Activated naive CD8-positive, alpha-beta T cell treated with anti-CD3 and anti-CD28 coated beads, Interleukin-2, amount 10 ng/mL, durations not matched to agents 7 days and 5 days (primary cell): ENCODE results near the gene HHAT. TPM values are rescaled to one million over a fixed set of nuclear protein-coding genes. Genes with fewer than 3 reads are reported as not detected.
"Not testable (repeated sequence)": the region's sequence is repeated elsewhere in the genome, so short reads cannot be mapped to it uniquely, and the experiment has no call there.

Experiments
- ATAC-seq: fragments of 150-1000 bp; cut with Tn5 transposase; one replicate; pipeline ENCODE4 v1.10.0; 2021; ENCODE audit warnings: low read depth, moderate library complexity
- POLR2A ChIA-PET: fragments of 350-600 bp; sonication (Branson Sonifier 250); formaldehyde crosslinking; loops from one replicate; lab custom pipeline; 2021; ENCODE audit warnings: antibody characterized with exemption; lab: Charles Lee
- DNase-seq: peaks from one replicate; pipeline ENCODE4 v3.0.0; 2021
- H3K27ac Mint-ChIP-seq: one replicate; pipeline ENCODE4 v1.8.0; 2022; ENCODE audit warnings: mild to moderate bottlenecking, mixed read lengths
- H3K27me3 Mint-ChIP-seq: one replicate; pipeline ENCODE4 v1.8.0; 2022; ENCODE audit warnings: mild to moderate bottlenecking, moderate library complexity, mixed read lengths
- H3K36me3 Mint-ChIP-seq: one replicate; pipeline ENCODE4 v1.8.0; 2021; ENCODE audit warnings: mild to moderate bottlenecking, mixed read lengths
- H3K4me1 Mint-ChIP-seq: one replicate; pipeline ENCODE4 v1.8.0; 2021; ENCODE audit warnings: mixed read lengths
- H3K4me3 Mint-ChIP-seq: one replicate; pipeline ENCODE4 v1.8.0; 2022; ENCODE audit warnings: mild to moderate bottlenecking, moderate library complexity, mixed read lengths
- H3K9me3 Mint-ChIP-seq: one replicate; pipeline ENCODE4 v1.8.0; 2021; ENCODE audit warnings: mixed read lengths
- total RNA-seq, 2 experiments: library from RNA; stranded (reverse); gene quantifications; one replicate each; pipeline ENCODE4 v1.2.3, GENCODE V29; 2021

HHAT gene
- total RNA-seq, 2 experiments from 2014 or later = 3.3 to 3.8 TPM

- Mint-ChIP-seq H3K27ac (no peak overlapping the region), H3K9me3 (no peaks in the 10 kb centered on the region), H3K27me3 (peaks cover 2% of the 10 kb centered on the region), H3K4me3 (no peak overlapping the region), H3K36me3 (no peaks in the 10 kb centered on the region), H3K4me1 (peaks cover 4% of the 10 kb centered on the region)
- no peak for DNase-seq
- POLR2A ChIA-PET = no interaction called here
- no peak for ATAC-seq
Measured at GRCh38 chr1:210352575-210352974, 23.9 kb downstream of the HHAT start.

GRCh38 chr1:210354305-210354704, 25.6 kb downstream of the HHAT start:
- POLR2A ChIA-PET, ATAC-seq, H3K4me1 Mint-ChIP-seq, H3K36me3 Mint-ChIP-seq, H3K9me3 Mint-ChIP-seq, H3K27ac Mint-ChIP-seq, DNase-seq, H3K27me3 Mint-ChIP-seq, H3K4me3 Mint-ChIP-seq: not testable (repeated sequence)

GRCh38 chr1:210358626-210359025, 29.9 kb downstream of the HHAT start:
- Mint-ChIP-seq H3K4me3 (no peak overlapping the region), H3K9me3 (peaks cover 1% of the 10 kb centered on the region), H3K36me3 (no peaks in the 10 kb centered on the region), H3K27me3 (peaks cover 8% of the 10 kb centered on the region), H3K4me1 (peaks cover 2% of the 10 kb centered on the region), H3K27ac (no peak overlapping the region)
- ATAC-seq (no peak), DNase-seq (no peak)
- POLR2A ChIA-PET = no interaction called here

DNA sequence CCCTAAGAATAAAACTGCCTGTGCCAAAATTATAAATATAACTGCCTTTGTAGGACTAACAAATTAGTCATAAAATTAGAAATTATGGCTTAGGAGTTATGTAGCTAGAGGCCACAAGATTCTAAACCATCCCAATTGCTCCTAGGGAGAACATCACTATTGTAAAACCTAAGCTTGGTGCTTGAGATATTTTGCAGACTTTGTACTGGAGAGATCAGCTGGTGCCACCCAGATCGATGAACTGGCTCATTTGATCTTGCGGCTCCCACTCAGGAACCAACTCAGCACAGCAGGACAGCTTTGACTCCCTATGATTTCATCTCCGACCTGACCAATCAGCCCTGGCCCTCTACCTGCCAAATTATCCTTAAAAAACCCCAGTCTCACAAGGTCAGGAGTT, 30.6 kb downstream of the HHAT start:
- no peak for DNase-seq
- peaks cover 8% of the 10 kb centered on the region for H3K27me3 Mint-ChIP-seq

DNA sequence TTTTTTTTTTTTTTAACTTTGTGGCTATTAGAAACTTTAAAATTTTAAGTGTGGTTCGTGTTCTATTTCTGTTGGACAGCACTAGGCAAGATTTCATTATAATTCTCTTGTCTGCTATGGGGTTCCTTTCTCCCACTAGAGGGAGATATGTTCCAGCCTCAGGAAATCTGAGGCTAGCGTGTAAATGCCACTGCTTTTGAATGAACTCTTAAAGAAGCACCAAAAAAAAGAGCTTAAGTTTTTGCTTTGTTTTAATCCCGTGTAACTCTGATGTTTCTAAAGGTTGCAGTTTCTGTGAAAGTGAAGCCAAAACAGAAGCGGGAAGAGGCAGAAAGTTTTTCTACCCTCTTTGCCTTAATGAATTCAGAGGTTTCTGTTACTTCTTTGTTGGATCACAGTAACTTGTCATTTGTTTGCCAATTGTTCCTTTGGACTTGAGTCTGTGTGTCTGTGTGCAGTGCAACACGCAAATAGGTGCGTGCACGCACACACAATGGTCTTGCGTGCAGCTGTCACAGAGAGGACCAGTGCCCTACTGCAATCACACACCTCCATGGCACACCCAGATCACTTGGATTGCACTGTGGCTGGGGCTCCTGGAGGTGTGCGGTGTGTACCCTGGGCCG, 32.3 kb downstream of the HHAT start:
- Mint-ChIP-seq H3K4me3 (no peak overlapping the region), H3K4me1 (no peaks in the 10 kb centered on the region), H3K27me3 (peaks cover 6% of the 10 kb centered on the region), H3K9me3 (peaks cover 1% of the 10 kb centered on the region), H3K36me3 (no peaks in the 10 kb centered on the region), H3K27ac (no peak overlapping the region)
- DNase-seq = no peak
- POLR2A ChIA-PET = no interaction called here
- ATAC-seq = no peak

More for the DNA sequence above, 30.6 kb downstream of the HHAT start:
- no peaks in the 10 kb centered on the region for H3K4me1 Mint-ChIP-seq
- peaks cover 1% of the 10 kb centered on the region for H3K9me3 Mint-ChIP-seq
- no peaks in the 10 kb centered on the region for H3K36me3 Mint-ChIP-seq
- H3K27ac Mint-ChIP-seq = no peak overlapping the region
- ATAC-seq = no peak
- POLR2A ChIA-PET = no interaction called here
- no peak overlapping the region for H3K4me3 Mint-ChIP-seq

GRCh38 chr1:210361665-210362064, 33.0 kb downstream of the HHAT start:
- H3K4me1 Mint-ChIP-seq = no peaks in the 10 kb centered on the region
- H3K27ac Mint-ChIP-seq = no peak overlapping the region
- H3K9me3 Mint-ChIP-seq = peaks cover 1% of the 10 kb centered on the region
- H3K4me3 Mint-ChIP-seq = no peak overlapping the region
- no peaks in the 10 kb centered on the region for H3K36me3 Mint-ChIP-seq
- POLR2A ChIA-PET = no interaction called here
- ATAC-seq (no peak), DNase-seq (no peak)
- H3K27me3 Mint-ChIP-seq = peaks cover 6% of the 10 kb centered on the region

GRCh38 chr1:210362526-210362925, 33.8 kb downstream of the HHAT start:
- DNase-seq = no peak
- no peaks in the 10 kb centered on the region for H3K4me1 Mint-ChIP-seq
- H3K4me3 Mint-ChIP-seq = no peak overlapping the region
- H3K27me3 Mint-ChIP-seq = peaks cover 6% of the 10 kb centered on the region
- POLR2A ChIA-PET = interaction anchor here (0.6 kb wide), 1 partner anchor 19 kb away, joined by 3 read pairs; no protein-coding TSS in a partner anchor
- no peaks in the 10 kb centered on the region for H3K36me3 Mint-ChIP-seq
- H3K27ac Mint-ChIP-seq = no peak overlapping the region
- H3K9me3 Mint-ChIP-seq = peaks cover 1% of the 10 kb centered on the region
- no peak for ATAC-seq

DNA sequence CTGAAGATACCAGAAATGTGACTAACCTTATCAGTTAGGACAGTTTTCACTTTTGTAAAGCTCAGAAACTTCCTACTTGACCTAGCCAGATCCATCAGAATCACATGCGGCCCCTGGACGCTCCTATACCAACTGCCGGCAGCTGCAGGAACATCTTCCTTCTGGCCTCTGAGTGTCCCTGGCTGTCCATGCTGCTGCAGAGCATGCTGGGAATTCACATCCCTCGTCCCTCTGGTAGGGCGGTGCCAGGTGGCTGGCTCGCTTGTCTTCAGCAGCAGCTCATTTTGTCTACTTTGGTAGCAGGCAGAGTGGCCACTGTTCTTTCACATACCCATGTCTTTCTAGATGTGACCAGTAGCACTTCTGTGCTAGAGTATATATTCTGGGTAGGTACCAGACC, 34.4 kb downstream of the HHAT start:
- POLR2A ChIA-PET = interaction anchor here (0.6 kb wide), 1 partner anchor 20 kb away, joined by 3 read pairs; no protein-coding TSS in a partner anchor
- Mint-ChIP-seq H3K27ac (no peak overlapping the region), H3K27me3 (peaks cover 6% of the 10 kb centered on the region), H3K4me3 (no peak overlapping the region), H3K9me3 (peaks cover 1% of the 10 kb centered on the region), H3K4me1 (no peaks in the 10 kb centered on the region), H3K36me3 (no peaks in the 10 kb centered on the region)
- DNase-seq (no peak), ATAC-seq (no peak)

DNA sequence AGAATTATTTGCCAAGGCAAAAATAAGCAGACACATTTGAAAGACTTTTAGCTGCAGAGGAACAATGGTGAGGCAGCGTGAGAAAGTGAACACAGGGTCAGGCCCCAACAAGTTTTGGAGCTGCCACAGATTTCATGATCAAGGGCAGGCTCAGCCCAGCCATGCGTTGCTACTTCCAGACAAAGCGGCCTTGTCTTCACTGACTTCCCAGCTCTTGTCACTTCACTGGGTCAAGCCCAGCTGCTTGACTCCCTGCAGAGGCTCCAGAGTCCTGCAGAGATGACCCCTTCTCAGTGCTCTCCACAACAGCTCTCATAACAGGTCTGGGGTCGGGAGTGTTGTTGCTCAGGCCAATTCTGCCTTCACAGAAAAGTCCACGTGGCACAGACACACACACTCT, 35.8 kb downstream of the HHAT start:
- Mint-ChIP-seq H3K36me3 (no peaks in the 10 kb centered on the region), H3K9me3 (no peaks in the 10 kb centered on the region), H3K4me3 (no peak overlapping the region), H3K27me3 (peaks cover 1% of the 10 kb centered on the region), H3K27ac (no peak overlapping the region), H3K4me1 (no peaks in the 10 kb centered on the region)
- DNase-seq (no peak), ATAC-seq (no peak)
- POLR2A ChIA-PET = no interaction called here

DNA sequence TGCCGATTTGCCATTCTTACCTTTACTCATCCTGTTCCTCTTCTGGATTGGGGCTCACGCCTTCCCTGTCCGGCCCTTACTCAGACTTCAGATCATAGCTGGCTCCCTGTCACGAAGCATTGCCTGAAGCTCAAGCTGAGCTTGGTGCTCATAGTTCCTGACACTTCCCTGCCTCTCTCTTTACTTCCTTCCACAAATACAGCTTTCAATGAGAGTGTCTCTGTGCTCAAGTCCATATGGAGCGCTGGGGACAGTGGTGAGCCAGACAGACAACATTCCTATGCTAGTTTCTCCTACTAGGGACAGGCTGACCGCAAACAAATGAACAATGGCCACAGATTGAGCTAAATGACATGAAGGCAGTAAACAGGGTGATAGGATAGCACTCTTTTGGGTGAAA, 38.1 kb downstream of the HHAT start:
- no peak overlapping the region for H3K4me3 Mint-ChIP-seq
- H3K27ac Mint-ChIP-seq = no peak overlapping the region
- H3K27me3 Mint-ChIP-seq = peaks cover 2% of the 10 kb centered on the region
- no peaks in the 10 kb centered on the region for H3K36me3 Mint-ChIP-seq
- ATAC-seq (no peak), DNase-seq (no peak)
- H3K4me1 Mint-ChIP-seq = no peaks in the 10 kb centered on the region
- POLR2A ChIA-PET = no interaction called here
- H3K9me3 Mint-ChIP-seq = no peaks in the 10 kb centered on the region

DNA sequence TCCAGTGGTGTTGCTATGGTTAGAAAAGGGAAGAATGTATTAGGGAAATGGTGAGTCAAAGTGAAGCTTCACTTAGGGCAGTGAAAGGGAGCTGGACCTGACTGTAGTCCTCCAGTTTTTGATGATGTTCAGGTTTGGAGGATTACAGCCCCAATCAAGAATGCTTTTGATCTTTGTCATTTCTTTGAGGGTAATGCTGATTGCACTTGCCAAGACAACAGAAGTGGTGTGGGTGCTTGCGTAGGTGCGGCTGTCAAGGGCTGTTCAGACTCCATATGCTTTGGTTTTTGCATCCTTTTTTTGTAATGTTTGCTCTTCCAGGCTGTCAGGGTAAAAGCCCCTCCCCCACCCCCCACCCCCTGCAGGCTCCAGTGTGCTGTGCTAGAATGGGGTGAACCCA, 38.9 kb downstream of the HHAT start:
- DNase-seq (no peak), ATAC-seq (no peak)
- peaks cover 2% of the 10 kb centered on the region for H3K27me3 Mint-ChIP-seq
- H3K36me3 Mint-ChIP-seq = no peaks in the 10 kb centered on the region
- H3K27ac Mint-ChIP-seq = no peak overlapping the region
- H3K9me3 Mint-ChIP-seq = no peaks in the 10 kb centered on the region
- H3K4me3 Mint-ChIP-seq = no peak overlapping the region
- POLR2A ChIA-PET = no interaction called here
- peaks cover 2% of the 10 kb centered on the region for H3K4me1 Mint-ChIP-seq

GRCh38 chr1:210369425-210369824, 40.7 kb downstream of the HHAT start:
- Mint-ChIP-seq H3K36me3 (no peaks in the 10 kb centered on the region), H3K9me3 (no peaks in the 10 kb centered on the region), H3K4me3 (no peak overlapping the region), H3K27me3 (peaks cover 2% of the 10 kb centered on the region), H3K27ac (no peak overlapping the region), H3K4me1 (peaks cover 3% of the 10 kb centered on the region)
- DNase-seq (no peak), ATAC-seq (no peak)
- POLR2A ChIA-PET = interaction anchor here (0.7 kb wide), 2 partner anchors 31 to 645 kb away, joined by 3 to 4 read pairs; no protein-coding TSS in a partner anchor

DNA sequence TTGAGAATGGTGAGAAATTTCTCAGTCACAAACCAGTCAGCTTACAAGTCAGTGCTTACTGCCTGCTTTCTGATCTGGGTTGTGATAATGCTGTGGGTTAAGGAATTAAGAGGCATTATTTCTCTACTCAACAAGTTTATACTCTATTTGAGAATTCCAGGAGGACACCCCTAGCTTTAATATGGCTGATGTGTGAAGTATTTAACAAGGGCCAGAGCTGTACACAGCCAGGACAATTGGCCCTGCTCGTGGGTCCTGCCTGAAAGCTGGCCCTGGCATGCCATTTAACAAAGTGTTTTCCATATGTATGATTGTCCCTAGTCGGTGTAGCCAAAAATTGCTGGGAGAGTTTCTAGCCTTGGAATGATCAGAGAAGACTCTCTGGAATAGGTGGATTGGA, 43.2 kb downstream of the HHAT start:
- Mint-ChIP-seq H3K27me3 (peaks cover 2% of the 10 kb centered on the region), H3K4me3 (no peak overlapping the region), H3K27ac (no peak overlapping the region), H3K36me3 (no peaks in the 10 kb centered on the region), H3K9me3 (no peaks in the 10 kb centered on the region), H3K4me1 (peaks cover 8% of the 10 kb centered on the region)
- DNase-seq (no peak), ATAC-seq (no peak)
- POLR2A ChIA-PET = no interaction called here

- Mint-ChIP-seq H3K9me3 (no peaks in the 10 kb centered on the region), H3K4me3 (no peak overlapping the region), H3K27ac (no peak overlapping the region), H3K27me3 (peaks cover 2% of the 10 kb centered on the region), H3K36me3 (no peaks in the 10 kb centered on the region), H3K4me1 (peaks cover 8% of the 10 kb centered on the region)
- ATAC-seq = no peak
- POLR2A ChIA-PET = no interaction called here
- no peak for DNase-seq
Measured at GRCh38 chr1:210372491-210372890, 43.8 kb downstream of the HHAT start.
